ENCODE data around the gene G3BP1. TPM values are rescaled to one million over a fixed set of nuclear protein-coding genes. Genes with fewer than 3 reads are reported as not detected.

G3BP1 gene
- total RNA-seq, 1 experiment from 2014 or later = 290 TPM

- Histone ChIP-seq H3K27ac (ENCODE audit: low read length) (no peak overlapping the region), H3K4me3 (ENCODE audit: low read depth in 2 of 2, low read length in 2 of 2) (no peak overlapping the region), H3K4me1 (ENCODE audit: control insufficient read depth, insufficient read depth, low read length) (no peaks in the 10 kb centered on the region), H3K27me3 (ENCODE audit: control insufficient read depth, insufficient read depth, low read length) (no peaks in the 10 kb centered on the region), H3K36me3 (ENCODE audit: control insufficient read depth, insufficient read depth, low read length) (peaks cover 59% of the 10 kb centered on the region), H3K9me3 (ENCODE audit: control insufficient read depth, insufficient read depth, low read depth, low read length) (no peaks in the 10 kb centered on the region)
- ATAC-seq (no peak), DNase-seq (ENCODE audit: low read depth, low spot score) (no peak)
- no TSS peak for BruUV-seq (replicated peaks)
- TF ChIP-seq REST (IDR thresholded peaks at IDR 0.05; ENCODE audit: insufficient read depth in 1 of 2, low read depth in 2 of 2, low read length in 1 of 2) (no peak), TCF7L2 (IDR thresholded peaks at IDR 0.05; ENCODE audit: low read depth, low read length) (no peak), SIN3A (IDR thresholded peaks at IDR 0.05; ENCODE audit: borderline replicate concordance, insufficient read depth, low read depth, low read length) (no peak), CTCF (IDR thresholded peaks at IDR 0.05) (no peak), POLR2AphosphoS5 (IDR thresholded peaks at IDR 0.05; ENCODE audit: low read depth, low read length) (no peak)
- POLR2A ChIA-PET = no interaction called here
- intact Hi-C loops (cut with micrococcal nuclease; ENCODE audit: unreplicated experiment) (no loop called here), in situ Hi-C loops (cut with HindIII; ENCODE audit: low pct_unique_long_range_greater_than_20kb, low sequenced_read_pairs) (no loop called here)
- CTCF ChIA-PET = no interaction called here
Observed at GRCh38 chr5:151800532-151800931, 28.8 kb downstream of the G3BP1 start.

- intact Hi-C loops (cut with micrococcal nuclease; ENCODE audit: unreplicated experiment) = no loop called here
- TF ChIP-seq POLR2AphosphoS5 (IDR thresholded peaks at IDR 0.05; ENCODE audit: low read depth, low read length) = no peak
Observed at GRCh38 chr5:151805414-151806223, 33.9 kb downstream of the G3BP1 start.

GRCh38 chr5:151808451-151809169 lies 36.9 kb downstream of the G3BP1 start:
- Histone ChIP-seq H3K36me3 (ENCODE audit: control insufficient read depth, insufficient read depth, low read length) (peaks cover 54% of the 10 kb centered on the region), H3K4me1 (ENCODE audit: control insufficient read depth, insufficient read depth, low read length) (no peaks in the 10 kb centered on the region), H3K9me3 (ENCODE audit: control insufficient read depth, insufficient read depth, low read depth, low read length) (no peaks in the 10 kb centered on the region), H3K27ac (ENCODE audit: low read length) (no peak overlapping the region), H3K27me3 (ENCODE audit: control insufficient read depth, insufficient read depth, low read length) (no peaks in the 10 kb centered on the region), H3K4me3 (ENCODE audit: low read depth in 2 of 2, low read length in 2 of 2) (no peak overlapping the region)
- ChIA-PET CTCF (no interaction called here), POLR2A (no interaction called here)
- TF ChIP-seq CTCF (IDR thresholded peaks at IDR 0.05) (no peak), SIN3A (IDR thresholded peaks at IDR 0.05; ENCODE audit: borderline replicate concordance, insufficient read depth, low read depth, low read length) (no peak), POLR2AphosphoS5 (IDR thresholded peaks at IDR 0.05; ENCODE audit: low read depth, low read length) (no peak), REST (IDR thresholded peaks at IDR 0.05; ENCODE audit: insufficient read depth in 1 of 2, low read depth in 2 of 2, low read length in 1 of 2) (no peak), TCF7L2 (IDR thresholded peaks at IDR 0.05; ENCODE audit: low read depth, low read length) (no peak)
- intact Hi-C loops (cut with micrococcal nuclease; ENCODE audit: unreplicated experiment) (no loop called here), in situ Hi-C loops (cut with HindIII; ENCODE audit: low pct_unique_long_range_greater_than_20kb, low sequenced_read_pairs) (no loop called here)
- no TSS peak for BruUV-seq (replicated peaks)
- DNase-seq (ENCODE audit: low read depth, low spot score) = no peak
- ATAC-seq = no peak

More at GRCh38 chr5:151805414-151806223, 33.9 kb downstream of the G3BP1 start:
- in situ Hi-C loops (cut with HindIII; ENCODE audit: low pct_unique_long_range_greater_than_20kb, low sequenced_read_pairs) = no loop called here
- H3K4me3 ChIP-seq (ENCODE audit: low read depth in 2 of 2, low read length in 2 of 2) = no peak overlapping the region
- H3K27me3 ChIP-seq (ENCODE audit: control insufficient read depth, insufficient read depth, low read length) = no peaks in the 10 kb centered on the region
- CTCF ChIA-PET = no interaction called here
- ATAC-seq = no peak
- H3K9me3 ChIP-seq (ENCODE audit: control insufficient read depth, insufficient read depth, low read depth, low read length) = no peaks in the 10 kb centered on the region
- BruUV-seq (replicated peaks) = no TSS peak
- POLR2A ChIA-PET = no interaction called here
- no peak for DNase-seq (ENCODE audit: low read depth, low spot score)
- peaks cover 59% of the 10 kb centered on the region for H3K36me3 ChIP-seq (ENCODE audit: control insufficient read depth, insufficient read depth, low read length)
- no peak overlapping the region for H3K27ac ChIP-seq (ENCODE audit: low read length)
- H3K4me1 ChIP-seq (ENCODE audit: control insufficient read depth, insufficient read depth, low read length) = no peaks in the 10 kb centered on the region

Measured in Panc1 (cell line).